ENCODE data around the gene NXPE1.
"Not testable (repeated sequence)": the region's sequence is repeated elsewhere in the genome, so short reads cannot be mapped to it uniquely, and the experiment has no call there.

NXPE1 gene

GRCh38 chr11:114559425-114560310 is at the start of gene NXPE1:
TSS of gene NXPE1 (minus strand) at chr11:114559881. CDS start at chr11:114551201, 8,680 bp downstream.
- DNase-seq (ENCODE audit: low spot score), result no peak

- no peak for DNase-seq (ENCODE audit: low spot score)
These were observed 49.7 kb upstream of the NXPE1 start for GRCh38 chr11:114609429-114609828.

- DNase-seq (ENCODE audit: low spot score), result not testable (repeated sequence)
These were observed 48.9 kb upstream of the NXPE1 start for GRCh38 chr11:114608605-114609004.

- no peak for DNase-seq (ENCODE audit: low spot score)
These were observed 48.2 kb upstream of the NXPE1 start for GRCh38 chr11:114607753-114608459.

- not testable (repeated sequence) for DNase-seq (ENCODE audit: low spot score)
These were observed 47.1 kb upstream of the NXPE1 start for GRCh38 chr11:114606802-114607075.

GRCh38 chr11:114606003-114606801 is 46.5 kb upstream of the NXPE1 start:
- DNase-seq (ENCODE audit: low spot score), result no peak

- DNase-seq (ENCODE audit: low spot score), result no peak
These were observed 45.7 kb upstream of the NXPE1 start for GRCh38 chr11:114605370-114605769.

- DNase-seq (ENCODE audit: low spot score), result no peak
These were observed 45.2 kb upstream of the NXPE1 start for GRCh38 chr11:114604886-114605285.

GRCh38 chr11:114604179-114604813 is 44.6 kb upstream of the NXPE1 start:
- no peak for DNase-seq (ENCODE audit: low spot score)

- DNase-seq (ENCODE audit: low spot score), result not testable (repeated sequence)
These were observed 43.5 kb upstream of the NXPE1 start for GRCh38 chr11:114603151-114603550.

GRCh38 chr11:114598461-114598860 is 38.8 kb upstream of the NXPE1 start:
- DNase-seq (ENCODE audit: low spot score), result no peak

GRCh38 chr11:114596175-114596919 is 36.7 kb upstream of the NXPE1 start:
- no peak for DNase-seq (ENCODE audit: low spot score)

GRCh38 chr11:114595571-114595970 is 35.9 kb upstream of the NXPE1 start, which contains the start of gene NXPE4:
TSS of gene NXPE4 (minus strand) at chr11:114595786. CDS start at chr11:114594759, 1,027 bp downstream.
- no peak for DNase-seq (ENCODE audit: low spot score)

GRCh38 chr11:114594703-114595102 is 35.0 kb upstream of the NXPE1 start:
- DNase-seq (ENCODE audit: low spot score), result no peak

- no peak for DNase-seq (ENCODE audit: low spot score)
These were observed 27.8 kb upstream of the NXPE1 start for GRCh38 chr11:114587398-114587953.

- DNase-seq (ENCODE audit: low spot score), result no peak
These were observed 27.1 kb upstream of the NXPE1 start for GRCh38 chr11:114586797-114587196.

GRCh38 chr11:114571712-114572111 is 12.0 kb upstream of the NXPE1 start:
- no peak for DNase-seq (ENCODE audit: low spot score)

GRCh38 chr11:114569801-114570200 is 10.1 kb upstream of the NXPE1 start:
- DNase-seq (ENCODE audit: low spot score), result no peak

- DNase-seq (ENCODE audit: low spot score), result no peak
These were observed 6.6 kb upstream of the NXPE1 start for GRCh38 chr11:114566276-114566675.

- no peak for DNase-seq (ENCODE audit: low spot score)
These were observed 5.2 kb upstream of the NXPE1 start for GRCh38 chr11:114564831-114565230.

GRCh38 chr11:114563077-114563476 is 3.4 kb upstream of the NXPE1 start:
- DNase-seq (ENCODE audit: low spot score), result no peak

Measured in Ammon's horn (tissue), 1 donor.